Measurements from ENCODE around the gene PPP2R5D. TPM values are rescaled to one million over a fixed set of nuclear protein-coding genes. Genes with fewer than 3 reads are reported as not detected.

The PPP2R5D gene
- total RNA-seq, 2 experiments from 2014 or later: 35.0 to 35.6 TPM

DNA sequence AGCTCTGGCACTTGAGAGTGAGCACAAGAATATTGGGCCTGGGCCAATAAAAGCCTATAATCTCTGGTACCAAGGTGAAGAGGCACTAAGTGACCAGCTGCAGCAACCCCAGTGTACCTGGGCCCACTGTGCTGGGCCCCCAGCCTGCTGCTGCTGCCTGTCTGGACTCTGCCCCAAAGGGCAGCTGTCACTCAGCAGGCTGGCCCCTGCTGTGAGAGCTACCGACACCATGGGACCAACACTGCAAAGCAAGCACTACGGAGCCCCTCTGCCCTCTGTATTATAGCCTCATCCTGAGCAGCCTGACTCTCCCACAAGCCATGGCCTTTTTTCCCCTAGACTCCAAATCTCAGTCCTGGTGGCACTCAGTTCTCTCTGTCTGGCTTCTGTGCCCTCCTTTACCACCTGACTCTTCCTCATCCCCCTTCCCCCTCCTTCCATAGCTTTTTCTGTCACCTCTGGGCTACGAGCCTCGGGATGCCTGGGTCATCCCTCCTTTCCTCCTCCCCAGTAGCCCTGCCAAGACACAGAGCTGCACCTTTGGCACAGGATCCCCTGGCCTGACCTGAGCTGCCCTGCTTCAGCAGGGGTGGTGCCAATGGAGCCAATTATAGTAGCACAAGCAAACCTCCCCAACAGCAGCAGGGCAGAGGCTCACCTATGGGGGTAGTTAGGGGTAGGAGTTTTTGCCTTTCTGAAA lies 51.3 kb downstream of the PPP2R5D start:
- Histone ChIP-seq H4K20me1 (ENCODE audit: insufficient read depth, low read length) (no peaks in the 10 kb centered on the region), H3K36me3 (ENCODE audit: insufficient read depth, low read length) (peaks cover 70% of the 10 kb centered on the region), H3K4me1 (ENCODE audit: insufficient read depth, low read length, poor library complexity, severe bottlenecking) (no peaks in the 10 kb centered on the region), H3K9me3 (ENCODE audit: low read length) (no peaks in the 10 kb centered on the region), H3K27ac (ENCODE audit: low read depth, low read length, poor library complexity, severe bottlenecking) (no peak overlapping the region), H3K4me2 (ENCODE audit: low read length) (no peak overlapping the region), H3K79me2 (ENCODE audit: insufficient read depth, low read depth, low read length) (no peaks in the 10 kb centered on the region), H3K9me2 (ENCODE audit: insufficient read depth, low read length) (no peaks in the 10 kb centered on the region), H3K4me3 (ENCODE audit: low read depth, low read length, poor library complexity, severe bottlenecking) (no peak overlapping the region), H2AFZ (ENCODE audit: low read length) (no peak overlapping the region)
- CTCF ChIA-PET (ENCODE audit: unreplicated experiment): interaction anchor here (0.5 kb wide), 1 partner anchor 693 kb away, joined by 4 read pairs; no protein-coding TSS in a partner anchor
- no TSS peak for BruUV-seq (replicated peaks)
- TF ChIP-seq, protein P1, sequence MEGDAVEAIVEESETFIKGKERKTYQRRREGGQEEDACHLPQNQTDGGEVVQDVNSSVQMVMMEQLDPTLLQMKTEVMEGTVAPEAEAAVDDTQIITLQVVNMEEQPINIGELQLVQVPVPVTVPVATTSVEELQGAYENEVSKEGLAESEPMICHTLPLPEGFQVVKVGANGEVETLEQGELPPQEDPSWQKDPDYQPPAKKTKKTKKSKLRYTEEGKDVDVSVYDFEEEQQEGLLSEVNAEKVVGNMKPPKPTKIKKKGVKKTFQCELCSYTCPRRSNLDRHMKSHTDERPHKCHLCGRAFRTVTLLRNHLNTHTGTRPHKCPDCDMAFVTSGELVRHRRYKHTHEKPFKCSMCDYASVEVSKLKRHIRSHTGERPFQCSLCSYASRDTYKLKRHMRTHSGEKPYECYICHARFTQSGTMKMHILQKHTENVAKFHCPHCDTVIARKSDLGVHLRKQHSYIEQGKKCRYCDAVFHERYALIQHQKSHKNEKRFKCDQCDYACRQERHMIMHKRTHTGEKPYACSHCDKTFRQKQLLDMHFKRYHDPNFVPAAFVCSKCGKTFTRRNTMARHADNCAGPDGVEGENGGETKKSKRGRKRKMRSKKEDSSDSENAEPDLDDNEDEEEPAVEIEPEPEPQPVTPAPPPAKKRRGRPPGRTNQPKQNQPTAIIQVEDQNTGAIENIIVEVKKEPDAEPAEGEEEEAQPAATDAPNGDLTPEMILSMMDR (conservative IDR thresholded peaks at IDR 0.05; ENCODE audit: low read length): no peak
- no peak for TF ChIP-seq EZH2phosphoT487 (IDR thresholded peaks at IDR 0.05; ENCODE audit: borderline replicate concordance, low read depth, low read length)
- intact Hi-C loops (cut with micrococcal nuclease; ENCODE audit: unreplicated experiment): no loop called here
- DNase-seq (ENCODE audit: low spot score): no peak
- POLR2A ChIA-PET: interaction anchor here (0.6 kb wide), 2 partner anchors 114 to 126 kb away, joined by 3 read pairs; no protein-coding TSS in a partner anchor

DNA sequence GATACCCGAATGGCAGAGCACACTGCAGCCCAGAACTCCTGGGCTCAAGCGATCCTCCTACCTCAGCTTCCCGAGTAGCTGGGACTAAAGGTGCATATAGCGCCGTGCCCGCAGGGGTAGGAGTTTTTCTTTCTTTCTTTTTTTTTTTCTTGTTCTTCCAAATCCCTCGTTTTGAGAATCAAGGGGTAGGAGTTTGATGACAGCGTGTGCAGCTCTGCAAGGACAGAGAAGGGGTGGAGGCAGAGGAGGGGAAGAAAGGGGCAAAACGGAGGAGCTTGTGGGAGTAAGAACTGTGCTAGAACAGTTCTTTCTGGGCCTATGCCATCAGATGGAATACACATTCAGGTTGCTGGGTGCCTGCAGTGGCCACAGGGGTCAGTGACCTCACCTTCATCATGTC lies 52.3 kb downstream of the PPP2R5D start:
- H3K4me2 ChIP-seq (ENCODE audit: low read length): no peak overlapping the region
- no TSS peak for BruUV-seq (replicated peaks)
- H3K79me2 ChIP-seq (ENCODE audit: insufficient read depth, low read depth, low read length): no peaks in the 10 kb centered on the region
- no peak for DNase-seq (ENCODE audit: low spot score)
- TF ChIP-seq, protein P1 (conservative IDR thresholded peaks at IDR 0.05; ENCODE audit: low read length): no peak
- no peak for TF ChIP-seq EZH2phosphoT487 (IDR thresholded peaks at IDR 0.05; ENCODE audit: borderline replicate concordance, low read depth, low read length)
- H3K36me3 ChIP-seq (ENCODE audit: insufficient read depth, low read length): peaks cover 66% of the 10 kb centered on the region
- H3K9me2 ChIP-seq (ENCODE audit: insufficient read depth, low read length): no peaks in the 10 kb centered on the region
- H3K4me1 ChIP-seq (ENCODE audit: insufficient read depth, low read length, poor library complexity, severe bottlenecking): no peaks in the 10 kb centered on the region
- H3K9me3 ChIP-seq (ENCODE audit: low read length): no peaks in the 10 kb centered on the region
- ChIA-PET POLR2A (interaction anchor here (0.7 kb wide), 1 partner anchor 14 kb away, joined by 5 read pairs; no protein-coding TSS in a partner anchor), CTCF (ENCODE audit: unreplicated experiment) (no interaction called here)
- H4K20me1 ChIP-seq (ENCODE audit: insufficient read depth, low read length): no peaks in the 10 kb centered on the region
- intact Hi-C loops (cut with micrococcal nuclease; ENCODE audit: unreplicated experiment): no loop called here
- H3K4me3 ChIP-seq (ENCODE audit: low read depth, low read length, poor library complexity, severe bottlenecking): no peak overlapping the region
- H2AFZ ChIP-seq (ENCODE audit: low read length): no peak overlapping the region
- H3K27ac ChIP-seq (ENCODE audit: low read depth, low read length, poor library complexity, severe bottlenecking): no peak overlapping the region

DNA sequence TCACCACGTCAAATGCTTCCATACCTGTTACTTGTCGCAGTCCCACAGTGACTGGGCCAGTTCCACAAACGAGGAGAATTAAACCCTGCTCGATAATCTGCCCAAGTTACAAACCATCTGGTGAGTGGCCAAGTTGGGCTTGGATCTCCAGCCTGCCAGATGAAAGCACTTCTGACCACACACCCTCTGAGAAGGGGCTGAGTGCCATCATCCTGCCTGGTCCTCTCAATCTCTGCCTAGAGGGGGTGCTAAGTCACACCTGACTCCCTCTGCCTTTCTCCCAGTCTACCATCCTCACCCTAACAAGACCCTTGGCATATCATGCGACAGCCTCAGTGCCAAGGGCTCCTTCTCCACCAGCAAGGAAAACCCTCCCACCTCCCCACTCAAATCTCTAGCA lies 52.8 kb downstream of the PPP2R5D start:
- ChIA-PET POLR2A (interaction anchor here (0.7 kb wide), 1 partner anchor 15 kb away, joined by 5 read pairs; no protein-coding TSS in a partner anchor), CTCF (ENCODE audit: unreplicated experiment) (no interaction called here)
- H3K79me2 ChIP-seq (ENCODE audit: insufficient read depth, low read depth, low read length): no peaks in the 10 kb centered on the region
- no peaks in the 10 kb centered on the region for H3K9me2 ChIP-seq (ENCODE audit: insufficient read depth, low read length)
- H3K36me3 ChIP-seq (ENCODE audit: insufficient read depth, low read length): peaks cover 61% of the 10 kb centered on the region
- no peak overlapping the region for H3K27ac ChIP-seq (ENCODE audit: low read depth, low read length, poor library complexity, severe bottlenecking)
- intact Hi-C loops (cut with micrococcal nuclease; ENCODE audit: unreplicated experiment): no loop called here
- H3K4me2 ChIP-seq (ENCODE audit: low read length): no peak overlapping the region
- no TSS peak for BruUV-seq (replicated peaks)
- no peaks in the 10 kb centered on the region for H4K20me1 ChIP-seq (ENCODE audit: insufficient read depth, low read length)
- H3K4me3 ChIP-seq (ENCODE audit: low read depth, low read length, poor library complexity, severe bottlenecking): no peak overlapping the region
- no peaks in the 10 kb centered on the region for H3K9me3 ChIP-seq (ENCODE audit: low read length)
- DNase-seq (ENCODE audit: low spot score): no peak
- TF ChIP-seq, protein P1 (conservative IDR thresholded peaks at IDR 0.05; ENCODE audit: low read length): no peak
- TF ChIP-seq EZH2phosphoT487 (IDR thresholded peaks at IDR 0.05; ENCODE audit: borderline replicate concordance, low read depth, low read length): no peak
- no peaks in the 10 kb centered on the region for H3K4me1 ChIP-seq (ENCODE audit: insufficient read depth, low read length, poor library complexity, severe bottlenecking)
- H2AFZ ChIP-seq (ENCODE audit: low read length): no peak overlapping the region
